ENCODE measurements around the gene SART3.
"Not testable (repeated sequence)": the region's sequence is repeated elsewhere in the genome, so short reads cannot be mapped to it uniquely, and the experiment has no call there.

SART3 gene

DNA sequence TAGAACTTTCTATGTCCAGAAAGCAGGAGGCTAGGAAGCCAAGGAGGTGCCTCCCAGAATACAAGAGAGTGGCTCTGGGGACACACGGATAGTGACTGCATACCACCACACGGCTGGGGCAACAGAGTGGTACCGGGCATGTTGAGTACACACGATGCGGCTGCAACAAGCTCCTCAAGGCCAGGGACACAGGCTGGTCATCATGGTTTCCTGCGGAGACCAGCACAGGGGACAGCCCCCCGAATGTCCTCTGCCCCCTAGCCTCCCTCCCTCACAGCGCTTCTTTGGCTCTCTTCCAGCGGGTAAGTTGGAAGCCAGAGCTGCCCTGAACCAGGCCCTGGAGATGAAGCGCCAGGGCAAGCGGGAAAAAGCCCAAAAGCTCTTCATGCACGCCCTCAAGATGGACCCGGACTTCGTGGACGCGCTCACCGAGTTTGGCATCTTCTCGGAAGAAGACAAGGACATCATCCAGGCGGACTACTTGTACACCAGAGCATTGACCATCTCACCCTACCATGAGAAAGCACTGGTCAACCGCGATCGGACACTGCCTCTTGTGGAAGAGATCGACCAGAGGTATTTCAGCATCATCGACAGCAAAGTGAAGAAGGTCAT lies 42.8 kb downstream of the SART3 start:
- DNase-seq: no peak

DNA sequence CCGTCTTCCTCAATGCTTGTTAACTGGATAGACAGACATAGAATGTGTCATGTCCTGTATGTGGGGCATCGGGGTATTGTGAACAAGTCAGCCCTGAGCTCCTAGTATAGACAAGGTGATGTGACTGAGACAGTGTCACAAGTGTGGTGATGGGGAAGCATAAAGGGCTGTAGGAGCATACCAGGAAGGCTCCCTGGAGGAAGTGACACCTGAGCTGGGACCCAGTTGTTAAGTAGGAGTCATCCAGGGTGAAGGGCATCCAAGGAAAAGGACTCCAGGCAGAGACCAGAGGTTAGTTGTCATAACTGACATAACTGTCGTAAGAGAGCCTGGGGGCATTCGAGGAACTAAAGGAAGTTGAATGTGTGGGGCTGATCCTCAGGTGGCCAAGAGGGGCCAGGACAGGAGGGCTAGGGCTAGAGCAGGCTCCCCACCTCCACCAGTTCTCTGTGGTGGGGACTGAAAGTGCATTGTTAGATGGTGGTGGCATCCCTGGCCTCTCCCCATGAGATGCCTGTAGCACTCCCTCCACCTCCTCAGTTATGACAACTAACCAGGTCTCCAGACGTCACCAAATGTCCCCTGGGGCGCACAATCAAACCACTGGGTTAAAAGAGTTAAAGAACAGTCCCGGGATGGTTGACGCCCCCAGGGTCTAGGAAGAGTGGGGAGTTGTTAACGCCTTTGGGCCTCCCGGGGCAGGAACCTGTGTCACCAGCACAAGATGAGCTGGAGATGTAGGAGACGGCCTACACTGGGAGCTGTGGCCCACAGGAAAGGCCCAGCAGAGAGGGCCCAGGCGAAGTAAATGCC lies 43.5 kb downstream of the SART3 start:
- DNase-seq: no peak

DNA sequence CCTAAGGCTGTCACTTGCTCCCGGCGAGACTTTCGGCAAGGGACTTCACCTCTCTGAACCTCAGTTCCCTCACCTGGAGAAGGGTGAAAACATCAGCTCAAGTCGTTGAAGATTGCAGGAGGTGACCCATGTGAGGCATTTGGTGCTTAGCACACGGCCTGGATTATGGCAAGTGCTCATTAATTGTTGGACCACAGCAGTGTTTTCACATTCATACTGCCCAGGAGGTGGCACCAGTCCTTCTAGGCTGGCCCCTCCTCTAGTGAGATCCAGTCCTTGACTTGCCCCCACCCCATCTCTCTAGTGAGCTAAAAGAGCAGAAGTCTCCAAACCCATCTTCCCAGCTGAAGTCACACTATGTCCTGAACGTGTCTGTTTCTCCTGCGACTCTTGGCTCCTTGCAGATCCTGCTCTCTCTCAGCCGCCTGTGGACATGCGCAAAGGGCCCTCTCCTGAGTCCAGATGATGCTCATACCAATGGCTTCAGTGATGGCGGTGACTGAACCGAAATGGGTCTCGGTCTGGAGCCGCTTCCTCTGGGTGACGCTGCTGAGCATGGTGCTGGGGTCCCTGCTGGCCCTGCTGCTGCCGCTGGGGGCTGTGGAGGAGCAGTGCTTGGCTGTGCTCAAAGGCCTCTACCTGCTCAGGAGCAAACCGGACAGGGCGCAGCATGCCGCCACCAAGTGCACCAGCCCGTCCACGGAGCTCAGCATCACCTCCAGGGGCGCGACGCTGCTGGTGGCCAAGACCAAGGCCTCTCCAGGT lies 44.3 kb downstream of the SART3 start:
- DNase-seq: no peak

DNA sequence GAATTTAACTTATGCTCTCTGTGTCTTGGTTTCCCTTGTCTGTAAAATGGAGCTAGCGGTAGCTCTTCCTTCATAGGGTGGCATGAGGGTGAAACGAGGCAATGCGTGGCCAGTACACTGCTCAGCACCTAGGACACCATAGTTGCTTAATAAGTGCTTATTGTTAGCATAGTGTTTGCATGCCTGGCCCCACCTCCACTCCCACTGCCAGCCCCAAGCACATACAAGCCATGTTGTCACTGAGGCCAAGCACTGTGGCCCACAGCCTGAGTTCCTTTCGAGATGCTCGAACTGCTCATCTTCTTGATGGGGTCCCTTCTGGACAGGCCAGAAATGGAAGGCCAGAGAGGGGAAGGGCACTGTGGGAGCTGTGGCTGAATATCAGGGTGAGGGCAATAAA lies 45.1 kb downstream of the SART3 start:
- DNase-seq: no peak

DNA sequence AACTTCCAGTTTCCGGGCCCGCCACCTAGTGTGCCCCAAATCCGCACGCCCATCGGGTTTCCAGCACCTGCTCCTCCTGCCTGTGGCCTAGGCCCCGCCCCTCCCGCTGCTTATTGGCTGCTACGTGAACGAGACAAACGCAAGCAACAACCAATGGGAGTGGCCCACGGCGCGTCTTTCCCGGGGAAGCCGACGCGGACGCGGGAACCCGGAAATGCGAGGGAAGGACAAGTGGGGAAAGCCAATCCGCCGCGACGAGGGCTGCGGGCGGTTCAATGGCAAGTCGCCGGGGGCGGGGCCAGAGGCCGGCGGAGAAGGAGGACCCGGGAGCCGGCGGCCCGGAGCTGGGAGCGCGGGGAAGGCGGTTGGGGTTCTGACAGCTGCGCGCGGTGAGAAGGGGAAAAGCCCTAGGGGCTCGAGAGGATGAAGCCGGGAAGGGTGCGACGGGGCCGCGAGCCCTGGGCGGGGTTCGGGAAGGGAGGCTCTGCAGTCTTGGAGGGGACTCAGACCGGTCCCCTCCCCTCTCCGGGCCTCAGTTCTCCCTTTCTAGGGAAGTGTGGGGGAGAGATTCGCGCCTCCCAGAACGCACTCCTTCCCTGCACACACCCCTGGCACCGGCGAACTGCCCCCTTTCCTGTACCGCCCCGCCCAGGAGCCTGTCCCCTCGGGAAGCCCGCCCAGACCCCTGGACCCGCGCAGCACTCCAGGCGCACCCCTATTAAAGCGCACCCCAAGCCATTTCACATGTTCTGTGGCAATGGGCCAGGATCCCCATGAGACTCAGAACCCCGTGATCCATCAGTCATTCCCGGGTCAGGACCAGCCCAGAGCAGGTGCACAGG lies 45.8 kb downstream of the SART3 start, which contains the start of gene FICD:
Gene FICD, plus strand, starts transcription at position 305 of the 842 bp plus-strand sequence. CDS start 1,696 bp downstream, outside the sequence.
- peak; percentile 98 for DNase-seq

DNA sequence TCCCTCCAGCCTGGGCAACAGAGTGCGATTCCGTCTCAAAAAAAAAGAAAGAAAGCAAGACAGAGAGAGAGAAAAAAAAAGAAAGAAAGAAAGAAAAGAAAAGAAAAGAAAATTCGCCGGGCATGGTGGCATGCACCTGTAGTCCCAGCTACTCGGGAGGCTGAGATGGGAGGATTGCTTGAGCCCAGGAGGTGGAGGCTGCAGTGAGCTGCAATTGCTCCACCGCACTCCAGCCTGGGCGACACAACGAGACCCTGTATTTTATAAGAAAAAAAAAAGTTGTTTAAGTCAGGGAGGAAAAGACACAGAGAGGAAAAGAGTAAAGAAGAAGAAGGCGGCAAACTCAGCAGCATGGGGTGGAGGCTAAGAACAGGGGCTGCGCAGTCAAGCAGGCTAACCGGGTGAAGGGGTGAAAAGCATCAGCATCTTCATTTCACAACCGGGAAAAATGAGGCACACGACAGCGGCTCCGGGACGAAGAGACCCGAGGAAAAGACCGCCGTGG lies 46.5 kb downstream of the SART3 start:
- no peak for DNase-seq

DNA sequence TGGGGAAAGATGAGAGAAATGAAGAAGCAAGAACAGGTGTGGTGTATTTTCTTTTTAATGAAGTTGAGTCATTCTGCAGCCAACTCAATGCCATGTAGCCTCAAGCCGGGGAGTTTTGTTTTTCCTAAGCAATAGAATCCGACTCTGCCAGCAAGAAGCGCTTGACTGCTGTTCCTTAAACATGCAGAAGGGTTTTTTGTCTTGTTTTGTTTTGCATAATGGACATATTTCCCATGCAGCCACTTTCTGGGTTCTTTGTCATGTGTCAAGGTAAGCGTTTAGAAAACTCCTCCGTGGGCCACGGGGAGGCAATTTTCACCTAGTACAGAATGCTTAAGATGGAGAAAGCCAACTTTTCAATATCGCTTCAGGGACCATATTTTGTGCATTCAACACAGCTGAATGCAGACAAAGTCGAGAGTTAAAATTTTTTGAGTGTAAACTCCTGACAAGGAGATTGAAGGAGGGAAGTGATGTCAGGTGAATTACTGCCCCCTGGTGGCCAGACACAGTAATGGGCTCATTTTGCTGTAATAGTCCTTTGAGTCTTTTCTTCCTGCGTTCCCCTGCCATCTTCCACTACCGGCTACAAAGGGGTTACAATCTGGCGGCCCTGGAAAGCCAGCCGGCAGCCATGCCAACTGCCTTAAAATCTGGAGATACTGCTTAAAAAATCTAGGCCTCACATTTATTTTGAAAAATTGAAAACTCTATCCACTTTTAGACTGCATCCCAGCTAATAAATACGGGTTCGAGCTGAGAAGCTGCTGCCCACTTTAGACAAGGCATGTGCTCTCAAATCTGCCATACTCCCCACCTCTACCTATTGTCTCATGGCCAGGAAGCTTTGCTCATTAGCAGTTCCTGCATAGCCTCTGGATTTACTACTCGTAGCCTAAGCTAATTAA lies 49.1 kb downstream of the SART3 start:
- peak; percentile 80 for DNase-seq

DNA sequence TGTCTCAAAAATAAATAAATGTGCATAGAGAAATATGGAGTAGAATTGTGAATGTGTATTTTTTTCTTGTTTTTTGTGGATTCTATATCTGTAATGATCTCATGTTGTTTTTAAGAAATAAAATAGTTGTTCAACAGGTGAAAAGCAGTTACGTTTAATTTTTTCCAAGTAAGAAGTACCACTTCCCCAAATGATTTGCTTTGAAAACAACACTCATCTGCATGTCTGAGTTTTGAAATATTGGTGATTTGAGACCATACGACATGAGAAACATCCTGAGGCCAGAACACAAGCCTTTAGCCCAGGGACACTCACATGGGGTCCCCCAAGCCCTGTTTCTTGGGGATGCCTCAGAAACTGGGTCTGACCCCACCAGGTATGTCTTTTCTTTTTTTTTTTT lies 50.1 kb downstream of the SART3 start:
- DNase-seq: no peak

DNA sequence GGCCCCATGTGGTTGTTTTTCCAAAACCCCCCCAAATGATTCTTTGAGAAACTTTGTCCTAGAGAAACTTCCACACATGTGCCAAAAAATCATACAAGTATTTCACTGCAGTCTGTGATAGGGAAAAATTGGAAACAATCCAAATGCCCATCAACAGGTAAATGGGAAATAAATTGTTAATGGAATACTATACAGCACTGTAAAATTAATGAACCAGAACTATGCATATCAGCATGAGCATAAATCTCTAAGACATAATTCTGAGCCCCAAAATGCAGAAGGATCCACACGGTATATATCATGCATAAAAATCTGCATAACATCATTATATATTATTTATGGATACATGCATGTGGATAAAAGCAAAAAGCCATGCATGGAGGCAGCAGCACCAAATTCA lies 51.2 kb downstream of the SART3 start:
- DNase-seq: no peak

DNA sequence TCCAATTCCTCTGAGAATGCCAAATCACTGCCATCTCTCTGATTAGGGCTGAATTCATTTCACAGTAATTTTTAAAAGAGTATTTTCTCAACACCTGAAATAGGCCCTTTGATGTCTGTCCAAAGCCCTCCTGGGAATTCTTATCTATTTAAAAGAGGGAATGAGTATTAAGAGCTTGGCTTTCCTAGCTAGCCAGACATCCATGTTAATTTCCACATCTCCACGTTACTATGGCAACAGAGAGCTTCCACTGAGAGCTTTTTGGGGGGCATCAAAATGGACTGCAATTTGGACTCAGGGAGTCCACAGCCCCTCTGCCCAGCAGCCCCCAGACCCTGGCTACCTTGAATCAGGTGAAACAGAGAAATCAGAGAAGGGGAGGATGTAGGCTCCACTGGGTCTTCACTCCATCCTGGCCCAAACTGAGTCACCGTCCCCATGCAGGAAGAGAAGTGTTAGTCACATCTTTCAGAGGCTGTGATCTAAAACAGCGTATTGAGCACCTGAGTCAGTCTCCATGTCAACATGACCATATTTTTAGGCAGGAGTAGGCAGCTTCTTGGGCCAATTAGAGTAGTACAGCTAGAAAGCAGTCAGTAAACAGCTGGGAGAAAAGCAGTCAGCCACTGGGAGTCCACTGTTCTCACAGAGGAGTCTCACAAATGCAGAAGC lies 52.9 kb downstream of the SART3 start:
- no peak for DNase-seq

DNA sequence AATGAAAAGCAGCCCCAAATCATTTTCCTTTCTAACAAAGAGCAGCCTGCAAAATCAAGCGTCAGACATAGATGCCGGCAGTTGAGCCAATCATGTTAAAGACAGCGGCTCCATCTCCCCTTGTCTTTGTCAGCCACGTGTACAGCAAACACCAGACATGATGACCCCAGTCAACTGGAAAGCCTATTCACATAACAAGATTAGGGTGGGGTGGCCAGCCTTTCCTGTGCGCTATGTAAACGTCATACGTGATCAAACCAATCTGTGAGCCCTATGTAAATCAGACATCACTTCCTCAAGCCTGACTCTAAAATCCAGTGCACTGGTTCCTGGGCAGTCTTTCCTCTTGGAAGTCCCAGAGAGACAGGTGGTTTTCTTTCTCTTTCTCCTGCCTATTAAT lies 55.8 kb downstream of the SART3 start:
- no peak for DNase-seq

DNA sequence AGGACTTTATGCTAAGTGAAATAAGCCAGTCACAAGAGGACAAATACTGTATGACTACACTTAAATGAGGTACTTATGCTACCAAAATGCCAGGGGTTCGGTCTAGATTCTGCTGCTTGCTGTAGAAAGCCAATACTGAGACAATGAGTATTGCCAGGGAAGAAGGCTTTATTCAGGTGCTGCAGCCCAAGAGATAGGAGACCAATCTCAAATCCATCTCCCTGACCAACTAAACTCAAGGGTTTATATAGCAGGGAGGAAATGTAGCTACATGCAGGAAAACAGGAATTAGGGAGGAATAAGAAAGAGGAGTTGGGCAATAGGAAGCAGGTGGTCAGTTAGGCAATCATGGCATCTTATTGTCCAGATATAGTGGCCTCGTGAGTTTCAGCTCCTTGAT lies 58.1 kb downstream of the SART3 start:
- DNase-seq: no peak

DNA sequence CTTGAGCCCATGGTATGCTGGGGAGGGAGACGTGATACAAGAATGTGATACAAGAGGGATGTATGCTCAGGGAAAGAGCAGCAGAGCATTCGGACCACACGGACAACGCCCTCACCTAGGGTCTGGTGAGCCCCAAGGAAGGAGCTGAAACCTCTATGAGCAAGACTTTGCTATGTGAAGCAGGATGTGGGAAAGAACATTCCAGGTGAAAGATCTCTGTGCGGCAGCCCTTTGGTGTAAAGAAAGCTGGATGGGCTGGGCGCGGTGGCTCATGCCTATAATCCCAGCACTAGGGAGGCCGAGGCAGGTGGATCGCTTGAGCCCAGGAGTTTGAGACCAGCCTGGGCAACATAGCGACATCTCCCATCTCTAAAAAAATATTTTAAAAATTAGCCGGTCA lies 62.8 kb downstream of the SART3 start:
- DNase-seq: no peak

DNA sequence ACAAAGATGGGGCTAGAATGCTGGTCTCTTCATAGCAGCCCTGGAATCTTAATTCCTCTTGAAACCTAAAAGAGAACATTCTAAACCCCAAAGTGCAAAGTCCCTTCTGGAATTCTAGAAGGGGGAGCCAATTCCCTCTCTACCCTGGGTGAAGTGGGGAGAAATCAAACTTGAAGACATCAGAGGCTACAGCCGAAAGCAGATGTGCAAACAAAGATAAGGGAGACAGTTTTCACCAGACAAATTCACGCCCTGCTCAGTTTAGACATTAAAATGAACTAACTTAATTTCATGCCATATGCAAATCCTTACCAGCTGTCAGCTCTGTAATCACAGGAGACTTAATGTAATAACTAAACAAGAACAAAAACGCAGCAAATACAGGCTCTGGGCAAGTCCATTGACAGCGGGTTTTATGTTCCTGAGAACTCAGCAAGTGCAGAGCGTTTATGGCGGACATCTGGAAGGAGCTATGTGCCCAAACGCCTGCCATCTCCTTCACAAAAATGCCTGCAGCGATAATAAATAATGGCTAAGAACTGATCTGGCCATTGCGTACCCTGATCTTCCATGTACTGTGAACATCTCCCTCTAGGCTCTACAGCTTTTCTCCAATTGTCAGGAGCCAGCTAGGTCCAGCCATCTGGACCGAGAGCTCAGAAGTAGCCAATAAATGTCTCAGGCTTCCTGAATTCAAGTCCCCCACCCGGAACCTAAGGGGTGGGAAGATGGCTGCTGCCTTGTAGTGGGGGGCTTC lies 65.0 kb downstream of the SART3 start:
- DNase-seq: no peak

DNA sequence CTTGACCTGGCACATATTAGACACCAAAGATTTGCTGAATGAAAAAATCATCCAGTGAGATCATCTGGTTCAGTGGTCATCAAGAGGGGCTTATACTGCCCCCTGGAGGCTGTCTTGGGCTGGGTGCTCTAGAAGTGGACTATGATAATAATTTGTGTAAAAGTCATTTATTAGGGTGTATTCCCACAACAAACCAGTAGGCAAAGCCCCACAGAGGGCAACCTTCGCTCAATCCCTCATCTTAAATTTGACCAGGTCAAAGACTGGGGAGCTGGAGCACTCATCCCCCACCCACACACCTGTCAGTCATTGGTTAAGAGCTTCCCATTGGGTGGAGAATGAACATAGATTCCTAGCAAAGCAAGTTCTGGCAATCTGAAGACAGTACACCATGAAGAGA lies 65.9 kb downstream of the SART3 start:
- DNase-seq: peak; percentile 39

DNA sequence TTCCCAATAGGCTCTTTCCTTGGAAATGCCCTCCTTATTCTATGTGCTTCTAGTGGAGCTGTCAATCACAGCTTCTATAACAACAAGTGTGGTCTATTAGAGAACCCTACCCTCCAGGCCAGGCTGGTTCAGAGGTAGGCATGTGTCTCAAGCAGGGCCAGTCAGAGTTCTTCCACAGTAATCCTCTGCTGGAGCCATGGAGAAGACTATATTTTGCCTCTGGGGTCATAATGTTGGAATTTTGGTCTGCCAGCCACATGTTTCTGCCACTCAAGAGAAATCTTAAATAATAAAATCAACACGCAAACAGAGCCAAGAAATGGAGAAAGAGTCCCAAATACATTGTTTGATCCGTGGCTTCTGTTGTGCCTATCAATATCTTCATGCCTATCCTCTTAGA lies 69.7 kb downstream of the SART3 start:
- no peak for DNase-seq

DNA sequence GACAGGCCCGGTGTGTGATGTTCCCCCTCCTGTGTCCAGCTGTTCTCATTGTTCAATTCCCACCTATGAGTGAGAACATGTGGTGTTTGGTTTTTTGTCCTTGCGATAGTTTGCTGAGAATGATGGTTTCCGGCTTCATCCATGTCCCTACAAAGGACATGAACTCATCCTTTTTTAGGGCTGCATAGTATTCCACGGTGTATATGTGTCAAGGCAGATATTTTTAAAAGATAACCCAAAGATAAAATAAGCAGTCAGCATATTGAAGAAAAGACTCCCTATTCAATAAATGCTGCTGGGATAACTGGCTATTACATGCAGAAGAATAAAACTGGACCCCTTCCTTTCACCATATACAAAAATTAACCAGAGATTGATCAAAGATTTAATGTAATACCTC lies 73.9 kb downstream of the SART3 start:
- not testable (repeated sequence) for DNase-seq

DNA sequence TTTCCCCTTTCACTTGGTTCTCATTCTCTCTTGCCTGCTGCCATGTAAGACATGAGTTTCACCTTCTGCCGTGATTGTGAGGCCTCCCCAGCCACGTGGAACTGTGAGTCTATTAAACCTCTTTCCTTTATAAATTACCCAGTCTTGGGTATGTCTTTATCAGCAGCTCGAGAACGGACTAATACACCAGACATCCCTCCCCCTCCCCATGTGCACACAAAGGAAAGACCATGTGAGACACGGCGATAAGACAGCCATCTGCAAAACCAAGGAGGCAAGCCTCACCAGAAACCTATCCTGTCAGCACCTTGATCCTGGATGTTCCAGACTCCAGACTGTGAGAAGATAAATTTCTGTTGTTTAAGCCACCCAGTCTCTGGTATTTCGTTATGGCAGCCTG lies 75.6 kb downstream of the SART3 start:
- DNase-seq: not testable (repeated sequence)

DNA sequence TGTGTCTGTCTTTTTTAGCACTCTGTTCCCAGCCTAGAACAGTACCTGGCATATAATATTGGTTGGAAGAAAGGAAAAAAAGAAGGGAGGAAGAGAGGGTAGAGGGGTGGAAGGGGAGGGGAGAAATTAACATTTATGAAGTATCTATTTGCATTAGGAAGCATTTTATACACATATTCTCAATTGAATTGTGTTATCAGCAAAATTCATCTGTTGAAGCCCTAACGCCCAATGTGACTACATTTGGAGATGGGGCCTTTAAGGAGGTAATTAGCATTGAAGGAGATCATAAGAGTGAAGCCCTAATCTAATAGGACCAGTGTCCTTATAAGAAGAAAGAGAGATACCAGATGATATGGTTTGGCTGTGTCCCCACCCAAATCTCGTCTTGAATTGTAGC lies 76.1 kb downstream of the SART3 start:
- DNase-seq: no peak

DNA sequence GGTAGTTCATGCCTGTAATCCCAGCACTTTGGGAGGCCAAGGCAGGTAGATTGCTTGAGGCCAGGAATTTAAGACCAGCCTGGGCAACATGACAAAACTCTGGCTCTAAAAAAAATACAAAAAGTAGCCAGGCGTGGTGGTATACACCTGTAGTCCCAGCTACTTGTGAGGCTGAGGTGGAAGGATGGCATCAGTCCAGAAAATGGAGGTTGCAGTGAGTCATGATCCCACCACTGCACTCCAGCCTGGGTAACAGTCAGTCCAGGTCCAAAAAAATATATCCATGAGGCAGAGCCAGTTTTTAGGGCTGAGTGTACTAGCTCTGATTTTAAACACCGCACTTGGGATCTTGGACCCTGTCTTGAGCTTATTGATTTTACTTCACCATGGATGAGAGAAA lies 76.5 kb downstream of the SART3 start:
- no peak for DNase-seq
